ENCODE data around the gene SLC35E1.
"Not testable (repeated sequence)": the region's sequence is repeated elsewhere in the genome, so short reads cannot be mapped to it uniquely, and the experiment has no call there.

Gene SLC35E1

DNA sequence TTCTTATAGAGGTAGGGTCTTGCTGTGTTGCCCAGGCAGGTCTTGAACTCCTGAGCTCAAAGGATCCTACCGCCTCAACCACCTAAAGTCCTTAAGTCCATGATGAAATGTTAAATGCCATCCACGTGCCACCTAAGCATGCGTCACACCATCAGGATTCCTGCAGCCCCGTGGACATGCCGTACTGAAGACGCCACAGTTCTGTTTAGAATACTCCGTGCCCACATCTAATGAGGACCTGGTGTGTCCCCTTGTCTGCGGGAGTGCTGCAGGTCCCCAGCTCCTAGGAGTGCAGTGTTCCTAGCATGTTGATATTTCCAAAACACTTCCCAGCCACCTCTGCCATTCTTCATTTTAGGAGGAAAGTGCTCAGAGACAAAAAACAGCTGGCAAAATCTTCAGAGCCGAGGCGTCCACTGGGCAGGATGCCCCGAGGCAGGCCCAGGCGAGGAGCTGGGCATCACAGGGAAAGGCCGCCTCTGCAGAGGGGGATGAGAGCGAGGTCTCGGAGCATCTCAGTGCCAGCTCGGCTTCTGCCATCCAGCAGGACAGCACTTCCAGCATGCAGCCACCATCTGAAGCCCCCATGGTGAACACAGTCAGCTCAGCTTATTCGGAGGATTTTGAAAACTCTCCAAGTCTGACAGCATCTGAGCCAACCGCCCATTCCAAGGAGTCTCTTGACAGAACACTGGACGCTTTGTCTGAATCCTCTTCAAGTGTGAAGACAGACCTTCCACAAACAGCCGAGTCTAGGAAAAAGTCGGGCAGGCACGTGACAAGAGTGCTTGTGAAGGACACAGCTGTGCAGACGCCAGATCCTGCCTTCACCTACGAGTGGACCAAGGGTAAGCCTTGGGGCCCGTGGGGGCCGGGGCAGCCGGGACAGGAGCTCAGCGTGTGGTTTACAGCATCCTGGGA, 62.8 kb downstream of the SLC35E1 start:
- Histone ChIP-seq H3K27me3 (no peaks in the 10 kb centered on the region), H3K27ac (no peak overlapping the region), H3K4me1 (ENCODE audit: control insufficient read depth in 1 of 2, insufficient read depth in 1 of 2, low read depth in 1 of 2, low read length in 1 of 2) (no peaks in the 10 kb centered on the region), H3K4me3 (ENCODE audit: low read depth in 1 of 2, low read length in 1 of 2) (no peak overlapping the region), H3K9me3 (no peaks in the 10 kb centered on the region), H3K36me3 (no peaks in the 10 kb centered on the region)
- TF ChIP-seq, protein P1, sequence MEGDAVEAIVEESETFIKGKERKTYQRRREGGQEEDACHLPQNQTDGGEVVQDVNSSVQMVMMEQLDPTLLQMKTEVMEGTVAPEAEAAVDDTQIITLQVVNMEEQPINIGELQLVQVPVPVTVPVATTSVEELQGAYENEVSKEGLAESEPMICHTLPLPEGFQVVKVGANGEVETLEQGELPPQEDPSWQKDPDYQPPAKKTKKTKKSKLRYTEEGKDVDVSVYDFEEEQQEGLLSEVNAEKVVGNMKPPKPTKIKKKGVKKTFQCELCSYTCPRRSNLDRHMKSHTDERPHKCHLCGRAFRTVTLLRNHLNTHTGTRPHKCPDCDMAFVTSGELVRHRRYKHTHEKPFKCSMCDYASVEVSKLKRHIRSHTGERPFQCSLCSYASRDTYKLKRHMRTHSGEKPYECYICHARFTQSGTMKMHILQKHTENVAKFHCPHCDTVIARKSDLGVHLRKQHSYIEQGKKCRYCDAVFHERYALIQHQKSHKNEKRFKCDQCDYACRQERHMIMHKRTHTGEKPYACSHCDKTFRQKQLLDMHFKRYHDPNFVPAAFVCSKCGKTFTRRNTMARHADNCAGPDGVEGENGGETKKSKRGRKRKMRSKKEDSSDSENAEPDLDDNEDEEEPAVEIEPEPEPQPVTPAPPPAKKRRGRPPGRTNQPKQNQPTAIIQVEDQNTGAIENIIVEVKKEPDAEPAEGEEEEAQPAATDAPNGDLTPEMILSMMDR (IDR thresholded peaks at IDR 0.05) = no peak

DNA sequence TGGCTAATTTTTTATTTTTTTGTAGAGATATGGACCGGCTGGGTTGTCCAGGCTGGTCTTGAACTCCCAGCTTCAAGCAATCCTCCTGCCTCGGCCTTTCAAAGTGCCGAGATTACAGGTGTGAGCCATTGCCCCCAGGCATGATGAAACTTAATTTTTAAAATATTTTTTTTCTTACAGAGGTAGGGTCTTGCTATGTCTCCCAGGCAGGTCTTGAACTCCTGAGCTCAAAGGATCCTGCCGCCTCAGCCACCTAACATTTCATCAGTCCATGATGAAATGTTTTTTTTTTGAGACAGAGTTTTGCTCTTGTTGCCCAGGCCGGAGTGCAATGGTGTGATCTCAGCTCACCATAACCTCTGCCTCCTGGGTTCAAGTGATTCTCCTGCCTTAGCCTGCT, 63.7 kb downstream of the SLC35E1 start:
- Histone ChIP-seq H3K4me1 (ENCODE audit: control insufficient read depth in 1 of 2, insufficient read depth in 1 of 2, low read depth in 1 of 2, low read length in 1 of 2) (no peaks in the 10 kb centered on the region), H3K36me3 (no peaks in the 10 kb centered on the region), H3K27me3 (no peaks in the 10 kb centered on the region), H3K27ac (no peak overlapping the region), H3K4me3 (ENCODE audit: low read depth in 1 of 2, low read length in 1 of 2) (no peak overlapping the region), H3K9me3 (no peaks in the 10 kb centered on the region)
- TF ChIP-seq, protein P1 (IDR thresholded peaks at IDR 0.05) = no peak

DNA sequence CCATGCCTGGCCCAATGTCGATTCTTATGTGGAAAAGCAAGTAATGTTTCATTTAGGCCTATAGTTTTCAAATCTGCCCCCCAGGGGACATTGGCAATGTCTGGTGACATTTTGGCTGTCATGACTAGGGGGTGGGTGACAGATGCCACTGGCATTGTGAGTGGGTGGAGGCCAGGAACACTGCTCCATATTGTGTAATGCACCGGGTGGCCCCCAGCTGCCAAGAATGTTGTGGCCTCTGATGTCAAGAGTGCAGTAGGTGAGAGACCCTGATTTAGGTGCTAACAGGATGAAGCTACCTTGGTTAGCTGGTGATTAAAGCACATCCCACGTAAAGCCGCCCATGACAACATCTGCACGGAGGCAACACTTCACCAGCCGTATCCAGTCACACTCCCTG, 65.3 kb downstream of the SLC35E1 start:
- H3K36me3 ChIP-seq = no peaks in the 10 kb centered on the region
- no peaks in the 10 kb centered on the region for H3K9me3 ChIP-seq
- no peaks in the 10 kb centered on the region for H3K4me1 ChIP-seq (ENCODE audit: control insufficient read depth in 1 of 2, insufficient read depth in 1 of 2, low read depth in 1 of 2, low read length in 1 of 2)
- no peak overlapping the region for H3K4me3 ChIP-seq (ENCODE audit: low read depth in 1 of 2, low read length in 1 of 2)
- no peaks in the 10 kb centered on the region for H3K27me3 ChIP-seq
- H3K27ac ChIP-seq = no peak overlapping the region
- TF ChIP-seq, protein P1 (IDR thresholded peaks at IDR 0.05) = no peak

DNA sequence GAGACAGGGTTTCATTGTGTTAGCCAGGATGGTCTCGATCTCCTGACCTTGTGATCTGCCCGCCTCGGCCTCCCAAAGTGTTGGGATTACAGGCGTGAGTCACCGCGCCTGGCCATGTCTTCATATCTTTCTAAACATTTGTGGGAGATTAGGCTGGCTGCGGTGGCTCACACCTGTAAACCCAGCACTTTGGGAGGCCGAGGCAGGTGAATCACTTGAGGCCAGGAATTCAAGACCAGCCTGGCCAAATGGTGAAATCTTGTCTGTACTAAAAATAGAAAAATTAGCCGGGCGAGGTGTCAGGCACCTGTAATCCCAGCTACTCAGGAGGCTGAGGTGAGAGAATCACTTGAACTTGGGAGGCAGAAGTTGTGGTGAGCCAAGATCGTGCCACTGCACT, 66.1 kb downstream of the SLC35E1 start:
- not testable (repeated sequence) for H3K27me3 ChIP-seq; H3K4me1 ChIP-seq (ENCODE audit: control insufficient read depth in 1 of 2, insufficient read depth in 1 of 2, low read depth in 1 of 2, low read length in 1 of 2); H3K27ac ChIP-seq; H3K9me3 ChIP-seq; H3K4me3 ChIP-seq (ENCODE audit: low read depth in 1 of 2, low read length in 1 of 2); H3K36me3 ChIP-seq

DNA sequence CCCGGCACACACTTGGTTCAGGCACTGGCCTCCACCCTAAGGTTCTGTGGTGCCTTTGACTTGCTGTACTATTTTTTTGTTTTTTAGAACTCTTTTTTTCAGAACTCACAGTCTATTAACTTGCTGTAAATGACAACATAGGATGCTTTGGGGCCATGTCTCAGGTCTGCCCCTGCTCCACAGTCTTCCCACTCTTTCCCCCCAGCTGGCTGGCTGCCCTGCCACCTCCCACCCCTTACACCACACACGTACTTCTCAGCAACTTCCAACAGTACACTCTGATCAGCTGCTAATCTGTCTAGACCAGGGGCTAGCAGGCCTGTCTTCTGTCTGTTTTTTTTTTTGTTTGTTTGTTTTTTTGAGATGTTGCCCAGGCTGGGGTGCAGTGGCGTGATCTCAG, 67.9 kb downstream of the SLC35E1 start:
- TF ChIP-seq, protein P1 (IDR thresholded peaks at IDR 0.05) = no peak
- H3K9me3 ChIP-seq = no peaks in the 10 kb centered on the region
- no peaks in the 10 kb centered on the region for H3K4me1 ChIP-seq (ENCODE audit: control insufficient read depth in 1 of 2, insufficient read depth in 1 of 2, low read depth in 1 of 2, low read length in 1 of 2)
- H3K4me3 ChIP-seq (ENCODE audit: low read depth in 1 of 2, low read length in 1 of 2) = no peak overlapping the region
- H3K36me3 ChIP-seq = no peaks in the 10 kb centered on the region
- H3K27ac ChIP-seq = no peak overlapping the region
- H3K27me3 ChIP-seq = no peaks in the 10 kb centered on the region
